EH (cell line): Measurements from ENCODE around the gene SLC44A2.
"Not testable (repeated sequence)": the region's sequence is repeated elsewhere in the genome, so short reads cannot be mapped to it uniquely, and the experiment has no call there.

Source experiments
- DNase-seq: peaks from one replicate; pipeline ENCODE4 v3.0.0-alpha.2; 2015; ENCODE audit warnings: low read depth

The SLC44A2 gene

DNA sequence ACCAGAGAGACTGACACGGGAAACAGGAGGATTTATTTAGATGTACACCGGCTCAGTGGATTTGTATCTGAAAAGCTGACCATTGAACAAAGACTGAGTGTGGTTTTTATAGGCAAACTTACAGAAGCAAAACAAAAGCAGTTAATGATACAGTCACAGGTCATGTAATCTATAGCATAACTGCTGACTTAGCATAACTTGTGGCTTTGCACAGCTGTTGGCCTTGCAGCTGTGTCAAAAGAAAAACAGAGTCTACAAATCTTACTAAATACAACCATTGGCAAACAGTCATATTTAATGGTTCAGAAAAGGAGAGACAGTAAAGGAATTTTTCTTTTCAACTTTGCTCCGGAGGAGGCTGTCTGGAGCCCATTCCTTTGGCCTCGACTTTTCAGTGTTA, 26.5 kb downstream of the SLC44A2 start:
- DNase-seq, result no peak

DNA sequence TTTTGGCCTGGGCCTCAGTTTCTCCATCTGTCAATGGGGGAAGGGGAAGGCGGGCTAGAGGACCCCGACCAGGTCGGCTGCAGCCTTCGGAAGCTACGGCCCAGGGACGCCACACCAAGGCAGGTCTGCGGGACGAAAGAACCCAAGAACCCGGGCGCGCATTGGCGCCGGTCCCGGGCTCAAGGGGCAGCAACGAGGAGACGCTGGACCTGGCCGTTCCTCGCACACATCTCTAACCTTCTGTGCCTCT, 28.1 kb downstream of the SLC44A2 start:
- DNase-seq, result no peak

DNA sequence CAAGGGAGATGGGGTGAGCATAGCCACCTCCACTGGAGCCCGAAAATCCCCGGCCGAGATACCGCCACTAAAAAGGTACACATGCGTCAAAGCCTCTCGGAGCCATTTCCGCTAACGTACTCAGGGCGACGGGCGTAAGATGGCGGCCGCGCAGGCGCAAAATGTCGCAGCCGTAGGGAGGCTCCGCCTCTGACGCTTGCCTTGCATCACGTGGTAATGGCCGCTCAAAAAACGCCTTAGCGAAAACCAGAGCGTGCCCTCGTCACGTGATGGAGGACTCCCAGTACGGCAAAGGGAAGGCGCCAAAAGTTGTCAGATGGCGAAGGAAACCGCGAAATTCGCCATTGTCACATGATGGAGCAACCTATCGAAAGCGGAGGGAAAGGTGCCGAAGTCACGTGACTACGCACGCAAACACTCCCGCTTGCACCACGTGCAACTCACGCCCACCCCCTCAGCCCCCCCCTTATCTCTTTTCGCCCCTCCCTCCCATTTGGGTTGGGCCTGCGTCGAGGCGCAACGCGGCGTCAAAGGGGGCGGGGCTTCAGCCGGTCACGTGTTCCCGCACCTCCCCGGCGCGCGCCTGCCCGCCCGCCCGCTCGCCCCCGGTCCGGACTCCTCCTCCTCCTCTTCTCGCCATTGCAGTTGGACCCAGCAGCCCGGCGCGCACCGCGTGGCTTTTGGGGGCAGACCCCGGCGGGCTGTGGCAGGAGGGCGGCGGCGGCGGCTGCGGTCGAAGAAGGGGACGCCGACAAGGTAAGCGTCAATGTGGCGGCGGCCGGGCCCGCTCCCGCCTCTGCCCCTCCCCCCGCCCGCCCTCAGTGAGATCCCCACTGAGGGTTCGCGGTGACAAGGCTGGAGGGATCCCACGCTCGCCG, 28.6 kb downstream of the SLC44A2 start, which contains the start of gene ILF3:
Gene ILF3, plus strand, starts transcription at position 615 of the 878 bp plus-strand sequence. CDS start 16,260 bp downstream, outside the sequence.
- DNase-seq, result peak; percentile 100

DNA sequence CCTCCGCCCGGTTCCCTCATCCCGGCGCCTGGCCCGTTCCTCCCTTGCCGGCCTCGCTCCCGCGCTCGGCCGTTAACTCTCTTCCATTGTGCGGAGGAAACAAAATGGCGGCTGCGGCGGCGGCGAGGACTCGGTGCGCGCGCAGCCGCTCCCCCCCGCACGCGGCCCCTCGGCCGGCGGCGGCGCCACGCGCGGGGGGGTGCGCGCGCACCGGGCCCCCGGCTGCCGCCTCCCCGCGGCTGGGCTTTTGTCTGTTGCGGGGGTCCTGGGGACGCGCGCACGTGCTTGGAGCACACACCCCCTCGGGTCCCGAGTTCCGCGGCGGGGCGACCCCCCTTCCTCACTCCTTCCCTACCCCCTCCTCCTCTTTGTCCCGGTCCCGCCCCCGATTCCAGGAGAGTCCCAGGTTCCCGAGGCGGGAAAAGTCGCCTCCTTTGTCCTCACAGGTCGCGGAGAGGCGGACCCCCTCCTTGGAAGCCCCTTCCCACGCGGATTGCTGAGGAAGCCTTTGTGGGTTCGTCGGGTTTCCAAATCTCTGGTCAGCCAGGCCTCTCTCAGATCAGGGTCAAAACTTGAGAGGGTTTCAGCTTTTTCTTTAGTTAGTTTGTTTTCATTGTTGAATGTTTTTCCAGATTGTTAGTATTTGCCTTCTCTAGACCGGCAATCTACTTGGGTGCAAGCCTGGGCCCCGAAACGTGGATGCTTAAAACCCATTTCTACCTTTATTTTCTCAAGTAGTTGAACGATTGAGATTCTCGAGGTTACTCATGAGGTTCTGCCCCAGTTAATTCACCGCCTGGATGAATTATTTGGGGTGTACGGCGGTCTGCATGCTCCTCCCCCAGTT, 29.5 kb downstream of the SLC44A2 start:
- DNase-seq, result peak; percentile 56

DNA sequence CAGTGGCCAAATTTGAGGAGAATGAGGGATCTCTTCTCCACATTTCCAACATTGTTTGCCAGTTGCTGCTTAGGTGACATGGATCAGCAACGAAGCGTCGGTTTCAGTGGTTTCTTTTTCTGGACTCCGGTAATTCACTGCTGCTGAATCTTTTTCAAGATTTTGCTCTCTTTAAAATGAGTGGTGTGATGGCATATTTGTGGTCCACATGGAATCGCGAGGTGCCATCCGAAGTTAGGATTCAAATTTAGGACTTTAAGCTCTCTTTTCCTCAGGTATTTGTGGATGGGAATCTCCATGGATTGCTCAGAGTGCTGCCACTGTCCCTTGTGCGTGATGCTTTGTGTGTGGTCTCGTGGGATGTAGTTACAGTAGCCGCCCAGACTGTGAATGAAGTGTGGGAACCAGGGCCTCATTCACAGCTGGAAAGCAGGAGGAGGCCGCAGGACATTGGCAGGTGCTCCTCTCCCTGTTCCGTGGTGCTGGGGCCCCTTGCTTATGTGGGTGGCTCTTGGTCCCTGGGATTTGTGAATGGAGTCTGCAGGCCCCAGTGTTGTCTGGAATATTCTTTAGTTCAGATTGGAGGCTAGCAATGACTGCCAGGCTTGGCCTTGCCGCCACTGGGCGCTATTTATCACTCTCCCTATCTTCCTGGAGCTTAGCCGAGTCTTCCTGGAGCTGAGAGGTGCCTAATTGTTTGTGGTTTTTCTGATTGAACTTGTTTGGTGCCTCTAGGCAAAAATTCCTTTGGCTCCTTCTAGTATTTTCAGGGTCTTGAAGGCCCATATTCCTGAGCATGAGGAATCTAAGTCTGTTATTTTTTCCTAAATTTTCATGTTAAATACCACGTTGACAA, 30.3 kb downstream of the SLC44A2 start:
- peak; percentile 63 for DNase-seq

DNA sequence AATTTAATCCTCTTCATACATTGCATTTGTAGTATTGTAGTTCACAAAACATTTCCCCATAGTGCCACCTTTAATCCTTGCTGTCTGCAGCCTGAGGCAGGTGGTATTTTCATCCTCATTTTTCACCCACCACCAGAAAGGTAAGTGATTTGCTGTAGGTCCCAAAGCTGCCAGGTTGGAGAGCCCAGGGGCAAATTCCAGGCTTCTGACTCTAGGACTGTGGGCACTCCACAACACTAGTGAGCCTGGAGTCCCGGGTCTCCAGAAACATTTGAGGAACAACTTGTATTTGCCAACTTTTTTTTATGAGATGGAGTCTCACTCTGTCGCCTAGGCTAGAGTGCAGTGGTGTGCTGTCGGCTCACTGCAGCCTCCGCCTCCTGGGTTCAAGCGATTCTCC, 35.0 kb downstream of the SLC44A2 start:
- peak; percentile 16 for DNase-seq

DNA sequence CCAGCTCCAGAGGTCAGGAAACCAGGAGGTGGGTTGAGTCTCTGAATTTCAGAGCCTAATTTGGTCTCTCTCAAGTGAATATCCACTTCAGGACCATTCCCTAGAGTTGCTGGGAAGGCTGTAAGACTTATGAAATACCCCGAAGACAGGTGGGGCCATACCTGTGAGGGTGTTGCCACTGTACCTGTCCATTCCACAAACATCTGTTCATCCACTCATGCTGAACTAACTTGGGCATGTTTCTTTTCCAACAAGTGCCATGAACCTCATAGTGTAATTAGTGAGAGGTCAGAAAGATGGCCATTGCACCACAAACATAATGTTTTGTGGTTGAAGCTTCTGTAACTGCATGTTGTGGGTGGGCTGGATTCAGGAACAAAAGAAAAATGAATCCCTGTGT, 36.6 kb downstream of the SLC44A2 start:
- no peak for DNase-seq

DNA sequence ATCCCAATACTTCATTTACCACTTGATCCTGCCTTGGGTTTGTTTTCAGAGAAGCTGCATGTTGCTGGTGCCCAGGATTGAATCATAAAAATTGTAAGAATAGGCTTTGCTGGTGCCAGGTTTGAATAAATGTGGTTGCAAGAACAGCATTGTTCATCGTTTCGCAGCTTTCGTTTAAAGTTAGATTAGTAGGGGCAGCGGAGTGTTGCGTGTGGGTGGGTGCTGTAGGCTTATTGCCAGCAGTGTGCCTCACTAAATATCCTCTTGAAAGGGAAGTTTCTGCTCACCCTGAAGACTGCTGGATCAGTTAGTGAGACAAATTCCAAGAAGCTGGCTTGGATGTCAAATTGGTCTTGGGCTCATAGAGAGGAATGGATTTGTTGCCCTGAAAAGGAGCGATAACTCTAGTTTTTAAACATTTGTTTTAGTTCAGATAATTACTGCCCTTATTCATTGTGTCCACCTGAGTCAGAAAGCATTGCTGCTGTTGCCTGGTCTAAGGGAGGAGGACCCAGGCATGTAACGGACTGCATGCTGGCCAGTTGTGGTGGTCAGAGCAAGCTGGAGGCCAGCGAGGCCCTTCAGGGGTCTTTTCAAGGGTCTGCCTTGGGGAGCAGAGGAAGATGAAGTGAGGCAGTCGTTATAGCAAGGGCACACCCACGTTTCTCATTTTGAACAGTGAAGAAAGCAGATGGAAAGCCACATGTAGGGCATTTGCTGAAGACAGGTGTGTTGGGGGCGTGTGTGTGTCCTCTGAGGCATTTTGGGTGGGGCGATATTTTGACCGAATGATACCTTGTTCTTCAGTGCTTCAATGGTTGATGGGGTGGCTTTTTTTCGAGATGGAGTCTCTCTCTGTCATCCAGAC, 37.3 kb downstream of the SLC44A2 start:
- DNase-seq, result no peak

DNA sequence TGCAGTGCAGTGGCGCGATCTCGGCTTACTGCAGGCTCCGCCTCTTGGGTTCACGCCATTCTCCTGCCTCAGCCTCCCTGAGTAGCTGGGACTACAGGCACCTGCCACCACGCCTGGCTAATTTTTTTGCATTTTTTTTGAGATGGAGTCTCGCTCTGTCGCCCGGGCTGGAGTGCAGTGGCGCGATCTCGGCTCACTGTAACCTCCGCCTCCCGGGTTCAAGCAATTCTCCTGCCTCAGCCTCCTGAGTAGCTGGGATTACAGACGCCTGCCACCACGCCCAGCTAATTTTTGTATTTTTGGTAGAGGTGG, 37.9 kb downstream of the SLC44A2 start:
- not testable (repeated sequence) for DNase-seq

DNA sequence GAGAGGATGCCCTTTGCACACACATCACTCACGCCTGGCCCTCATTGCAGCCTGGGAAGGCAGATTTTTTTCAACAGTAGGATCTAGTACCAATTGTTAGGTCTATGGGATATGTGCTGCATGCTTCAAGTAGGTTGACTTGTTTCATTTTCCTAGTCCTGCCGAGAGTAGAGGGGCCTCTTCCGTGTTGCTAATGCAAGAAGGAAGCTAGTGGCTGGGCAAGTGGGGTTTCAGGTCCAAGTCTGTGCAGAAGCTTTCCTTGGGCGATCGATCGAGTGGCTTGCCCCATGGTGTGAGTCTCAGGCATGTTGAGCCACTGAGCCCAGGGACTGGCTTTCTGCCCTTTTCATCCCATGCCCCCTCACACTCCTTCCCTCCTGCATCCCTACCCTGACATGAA, 42.5 kb downstream of the SLC44A2 start:
- DNase-seq, result no peak

DNA sequence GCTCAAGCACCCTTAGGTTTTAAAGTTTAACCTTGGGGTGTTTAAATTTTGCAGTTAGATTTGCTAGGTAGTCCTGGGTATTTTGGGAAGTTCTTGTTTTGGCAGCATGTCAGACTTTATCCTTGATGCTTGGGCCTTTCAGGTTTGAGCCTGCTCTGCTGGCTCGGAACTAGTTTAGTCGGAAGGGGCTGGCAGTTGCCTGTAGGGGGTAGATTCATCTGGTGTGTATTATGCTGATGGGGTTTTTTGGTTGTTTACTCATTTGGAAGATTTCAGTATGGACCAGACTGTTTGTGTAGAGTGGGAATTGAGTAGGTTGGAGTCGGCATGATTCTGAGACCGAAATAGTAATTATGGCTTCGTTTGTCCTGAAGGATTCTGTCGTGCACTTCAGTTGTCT, 43.9 kb downstream of the SLC44A2 start:
- DNase-seq, result no peak

DNA sequence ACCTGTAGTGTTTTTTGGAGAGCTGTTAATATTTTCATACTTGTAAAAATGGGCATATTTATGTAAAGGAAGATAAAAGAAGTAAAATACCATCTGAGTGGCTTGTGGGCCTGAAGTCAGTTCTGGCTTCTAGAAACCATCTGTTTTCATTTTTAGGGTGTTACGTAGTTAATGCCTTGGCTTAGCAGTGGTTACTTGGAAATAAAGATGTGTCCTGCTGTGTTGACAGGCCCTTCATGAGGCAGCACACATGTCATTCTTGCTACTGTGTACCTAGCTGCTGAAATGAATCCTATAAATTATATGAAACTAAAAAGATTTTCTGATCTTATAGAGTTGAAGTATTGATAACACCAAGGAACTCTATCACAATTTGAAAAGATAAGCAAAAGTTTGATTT, 44.8 kb downstream of the SLC44A2 start:
- no peak for DNase-seq

DNA sequence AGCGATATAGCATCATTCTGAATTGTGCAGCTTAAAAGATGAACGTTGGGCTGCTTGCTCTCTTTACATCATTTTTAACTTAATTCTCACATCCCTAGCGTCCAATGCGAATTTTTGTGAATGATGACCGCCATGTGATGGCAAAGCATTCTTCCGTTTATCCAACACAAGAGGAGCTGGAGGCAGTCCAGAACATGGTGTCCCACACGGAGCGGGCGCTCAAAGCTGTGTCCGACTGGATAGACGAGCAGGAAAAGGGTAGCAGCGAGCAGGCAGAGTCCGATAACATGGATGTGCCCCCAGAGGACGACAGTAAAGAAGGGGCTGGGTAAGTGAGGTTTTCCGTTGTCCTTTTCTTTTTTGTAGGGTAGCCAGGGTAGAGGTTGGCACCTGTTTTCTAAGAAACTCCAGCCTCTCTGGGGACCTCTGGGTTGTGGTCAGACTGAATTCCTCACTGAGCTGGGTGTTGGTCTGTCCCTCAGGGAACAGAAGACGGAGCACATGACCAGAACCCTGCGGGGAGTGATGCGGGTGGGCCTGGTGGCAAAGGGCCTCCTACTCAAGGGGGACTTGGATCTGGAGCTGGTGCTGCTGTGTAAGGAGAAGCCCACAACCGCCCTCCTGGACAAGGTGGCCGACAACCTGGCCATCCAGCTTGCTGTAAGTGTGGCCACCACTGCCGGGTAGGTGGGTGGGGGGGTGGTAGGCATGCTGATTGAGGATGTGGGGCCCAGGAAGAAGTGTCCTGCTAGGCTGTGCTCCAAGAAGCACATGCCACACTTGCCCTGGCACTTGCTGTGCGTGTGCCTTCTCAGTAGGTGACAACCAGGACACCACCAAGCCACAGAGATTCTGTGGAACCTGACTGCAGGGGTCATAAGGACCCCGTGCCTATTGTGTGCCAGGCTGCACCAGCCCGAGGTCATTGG, 45.8 kb downstream of the SLC44A2 start:
- DNase-seq, result no peak

DNA sequence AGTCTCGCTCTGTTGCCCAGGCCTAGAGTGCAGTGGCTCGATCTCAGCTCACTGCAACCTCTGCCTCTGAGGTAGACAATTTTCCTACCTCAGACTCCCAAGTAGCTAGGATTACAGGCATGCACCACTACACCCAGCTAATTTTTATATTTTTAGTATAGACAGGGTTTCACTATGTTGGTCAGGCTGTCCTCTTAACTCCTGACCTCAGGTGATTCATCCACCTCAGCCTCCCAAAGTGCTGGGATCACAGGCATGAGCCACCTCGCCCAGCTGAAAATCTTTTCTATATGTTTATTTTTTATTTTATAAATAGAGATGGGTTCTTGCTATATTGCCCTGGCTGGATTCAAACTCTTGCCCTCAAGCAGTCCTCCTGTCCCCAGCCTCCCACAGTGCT, 46.6 kb downstream of the SLC44A2 start:
- not testable (repeated sequence) for DNase-seq

DNA sequence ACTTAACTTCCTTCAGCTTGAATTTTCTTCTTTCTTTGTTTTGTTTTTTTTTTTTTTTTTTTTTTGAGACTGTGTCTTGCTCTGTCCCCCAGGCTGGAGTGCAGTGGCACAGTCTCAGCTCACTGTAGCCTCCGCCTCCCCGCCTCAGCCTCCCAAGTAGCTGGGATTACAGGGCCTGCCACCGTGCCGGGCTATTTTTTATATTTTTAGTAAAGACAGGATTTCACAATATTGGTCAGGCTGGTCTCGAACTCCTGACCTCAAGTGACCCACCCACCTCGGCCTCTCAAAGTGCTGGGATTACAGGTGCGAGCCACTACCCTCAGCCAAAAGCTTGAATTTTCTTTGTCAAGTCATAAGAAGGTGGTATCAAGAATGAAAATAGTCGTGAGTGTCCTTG, 49.9 kb downstream of the SLC44A2 start:
- not testable (repeated sequence) for DNase-seq

DNA sequence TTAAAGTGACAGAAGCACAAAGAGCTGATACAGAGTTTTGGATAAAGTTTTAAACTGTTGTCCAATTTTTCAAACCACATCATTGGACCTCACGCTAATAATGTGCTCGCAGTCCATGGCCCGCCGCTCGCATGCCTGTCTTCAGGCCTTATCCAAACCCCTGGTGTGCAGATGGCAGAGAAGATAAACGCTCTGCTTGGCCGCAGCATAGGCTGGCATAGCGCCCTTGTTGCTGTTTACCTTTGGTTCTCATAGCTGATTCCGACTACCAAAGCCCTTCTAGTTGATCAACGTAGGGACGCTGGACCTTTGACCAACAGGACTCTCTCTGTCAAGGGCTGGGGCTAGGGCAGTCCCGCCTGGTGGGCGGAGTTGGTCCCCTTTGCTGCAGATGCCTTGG, 52.4 kb downstream of the SLC44A2 start:
- no peak for DNase-seq

DNA sequence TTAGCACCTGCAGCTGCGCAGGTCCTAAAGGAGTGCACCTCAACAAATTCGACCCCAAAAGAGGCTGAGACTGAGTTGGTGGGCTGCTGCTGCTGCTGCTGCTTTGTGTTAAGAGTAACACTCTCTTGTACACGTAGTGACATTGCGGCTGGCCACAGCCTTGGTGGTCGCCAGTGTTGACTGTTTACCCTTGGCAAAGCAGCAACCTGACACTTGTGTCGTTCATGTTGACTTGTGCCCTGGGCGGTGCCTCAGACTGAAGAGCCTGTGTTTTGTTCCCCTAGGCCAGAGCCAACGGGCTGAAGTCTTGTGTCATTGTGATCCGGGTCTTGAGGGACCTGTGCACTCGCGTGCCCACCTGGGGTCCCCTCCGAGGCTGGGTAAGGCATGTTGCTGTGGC, 53.5 kb downstream of the SLC44A2 start:
- no peak for DNase-seq

DNA sequence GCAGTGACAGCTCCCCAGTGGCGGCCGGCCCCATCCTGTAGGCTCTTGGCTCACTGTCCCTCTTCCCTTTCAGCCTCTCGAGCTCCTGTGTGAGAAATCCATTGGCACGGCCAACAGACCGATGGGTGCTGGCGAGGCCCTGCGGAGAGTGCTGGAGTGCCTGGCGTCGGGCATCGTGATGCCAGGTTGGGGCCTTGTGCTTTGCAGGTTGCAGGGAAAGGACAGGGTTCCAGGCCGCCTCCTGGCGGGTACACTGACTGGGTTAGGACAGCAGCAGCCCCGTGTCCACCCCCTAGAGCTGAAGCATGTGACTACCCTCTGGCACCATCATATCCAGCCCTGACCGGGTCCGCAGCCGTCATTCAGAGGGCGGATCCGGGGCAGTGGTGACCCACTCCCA, 54.4 kb downstream of the SLC44A2 start:
- DNase-seq, result no peak

DNA sequence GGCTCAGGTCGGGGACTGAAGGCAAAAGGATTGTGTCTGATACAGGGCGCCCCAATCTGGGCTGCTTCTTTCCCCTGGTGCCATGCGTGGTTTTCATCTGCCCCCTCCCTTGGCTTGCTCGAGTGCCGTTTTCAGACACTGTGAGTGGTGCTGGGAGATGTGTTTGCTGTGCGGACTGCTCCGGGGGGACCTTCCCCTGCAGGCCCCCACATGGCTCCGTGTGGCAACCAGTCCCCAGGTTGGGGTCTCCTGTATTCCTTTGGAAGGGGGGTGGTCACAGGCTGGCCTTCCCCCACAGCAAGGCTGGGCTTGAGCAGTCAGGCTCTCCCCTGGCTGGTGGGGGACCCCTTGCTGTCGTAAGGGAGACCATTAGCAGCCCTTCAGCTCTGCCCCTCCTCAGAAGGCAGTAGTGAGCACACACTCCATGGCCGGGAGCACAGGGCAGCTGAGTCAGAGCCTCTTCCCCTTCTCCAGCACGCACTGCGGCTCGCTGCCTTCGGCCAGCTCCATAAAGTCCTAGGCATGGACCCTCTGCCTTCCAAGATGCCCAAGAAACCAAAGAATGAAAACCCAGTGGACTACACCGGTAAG, 55.3 kb downstream of the SLC44A2 start:
- no peak for DNase-seq

DNA sequence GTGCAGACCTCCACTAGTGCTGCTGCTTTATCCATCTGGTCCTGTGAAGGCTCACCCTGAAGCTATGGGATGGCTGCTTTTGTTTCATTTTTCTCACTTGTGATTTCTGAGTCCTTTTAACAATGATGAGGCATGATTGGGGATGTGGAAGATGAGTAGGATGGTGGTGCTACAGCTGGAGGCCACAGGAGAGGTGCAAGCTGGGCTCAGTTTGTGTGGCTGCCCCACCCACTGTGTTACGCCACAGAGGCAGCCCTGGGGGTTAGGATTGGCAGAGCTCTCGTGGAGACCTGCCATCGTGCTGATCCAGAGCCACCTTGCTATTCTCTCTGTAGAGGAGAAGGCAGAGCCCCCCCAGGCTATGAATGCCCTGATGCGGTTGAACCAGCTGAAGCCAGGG, 56.3 kb downstream of the SLC44A2 start:
- no peak for DNase-seq
